ENCODE data around the gene C19orf81.
A peak's percentile ranks its signal among the peaks of the same experiment; 100 is the strongest.

The C19orf81 gene

DNA sequence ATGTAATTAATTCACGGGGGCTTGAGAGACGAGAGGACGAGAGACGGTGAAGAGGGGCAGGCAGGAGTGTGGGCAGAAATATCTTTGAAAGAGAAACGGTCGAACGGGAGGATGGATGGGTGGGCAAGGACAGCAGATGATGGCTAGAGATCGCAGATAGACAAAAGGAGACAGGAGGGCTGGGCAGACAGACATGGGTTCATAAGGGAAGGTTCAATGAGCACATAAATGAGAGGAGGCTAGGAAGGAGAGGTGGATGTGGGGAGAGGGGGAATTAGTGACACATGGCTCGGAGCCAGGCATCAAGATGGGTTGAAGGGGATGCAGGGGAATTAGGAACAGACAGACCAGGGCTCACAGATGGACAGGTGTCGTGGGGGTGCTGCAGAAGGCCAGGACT is 10.6 kb upstream of the C19orf81 start:
- Histone ChIP-seq H3K36me3 (ENCODE audit: control insufficient read depth in 2 of 2, insufficient read depth in 1 of 2, low read length in 2 of 2) (no peaks in the 10 kb centered on the region), H3K27ac (ENCODE audit: extremely low read depth, low read depth, low read length) (no peak overlapping the region), H3K9me3 (ENCODE audit: control insufficient read depth, insufficient read depth, low read depth, low read length) (no peaks in the 10 kb centered on the region), H3K4me3 (ENCODE audit: low read depth, low read length) (peak overlapping the region; percentile 65), H3K4me1 (ENCODE audit: control insufficient read depth, insufficient read depth, low read length) (no peaks in the 10 kb centered on the region)
- ChIA-PET POLR2A (interaction anchor here (0.6 kb wide), 2 partner anchors 86 to 154 kb away, joined by 4 to 11 read pairs; no protein-coding TSS in a partner anchor), CTCF (interaction anchor here (0.6 kb wide), 1 partner anchor 32 kb away, joined by 3 read pairs; no protein-coding TSS in a partner anchor)
- TF ChIP-seq ZNF585B (tag by site-specific recombination; IDR thresholded peaks at IDR 0.05) (no peak), SP3 (tag by site-specific recombination; IDR thresholded peaks at IDR 0.05) (no peak), ZNF350 (tag by site-specific recombination; IDR thresholded peaks at IDR 0.05) (no peak), ZBTB17 (tag by site-specific recombination; IDR thresholded peaks at IDR 0.05) (peak; percentile 86), SP2 (tag by site-specific recombination; IDR thresholded peaks at IDR 0.05) (no peak), ZNF510 (tag by site-specific recombination; IDR thresholded peaks at IDR 0.05; ENCODE audit: insufficient replicate concordance) (no peak), ZSCAN18 (tag by site-specific recombination; IDR thresholded peaks at IDR 0.05) (no peak), ZNF239 (tag by site-specific recombination; IDR thresholded peaks at IDR 0.05) (no peak), ZNF777 (tag by site-specific recombination; IDR thresholded peaks at IDR 0.05; ENCODE audit: borderline replicate concordance) (0 out of 2 replicates have a peak, but pooled peaks have one; percentile 21), ZNF398 (tag by site-specific recombination; IDR thresholded peaks at IDR 0.05) (0 out of 2 replicates have a peak, but pooled peaks have one; percentile 11), ZNF521 (tag by site-specific recombination; IDR thresholded peaks at IDR 0.05) (no peak), ZSCAN16 (tag by site-specific recombination; IDR thresholded peaks at IDR 0.05) (no peak), ZNF416 (tag by site-specific recombination; IDR thresholded peaks at IDR 0.05) (no peak), ZNF146 (tag by site-specific recombination; IDR thresholded peaks at IDR 0.05) (no peak), ZNF211 (tag by site-specific recombination; IDR thresholded peaks at IDR 0.05; ENCODE audit: low read depth) (no peak), HOXC10 (CRISPR knock-in tag; IDR thresholded peaks at IDR 0.05) (no peak; the same call in 1 of the 2 replicates), ZNF366 (tag by site-specific recombination; conservative IDR thresholded peaks at IDR 0.05) (peak; percentile 89), GFI1B (tag by site-specific recombination; IDR thresholded peaks at IDR 0.05) (no peak), OVOL3 (tag by site-specific recombination; IDR thresholded peaks at IDR 0.05) (no peak)
- TF ChIP-seq, protein P1, sequence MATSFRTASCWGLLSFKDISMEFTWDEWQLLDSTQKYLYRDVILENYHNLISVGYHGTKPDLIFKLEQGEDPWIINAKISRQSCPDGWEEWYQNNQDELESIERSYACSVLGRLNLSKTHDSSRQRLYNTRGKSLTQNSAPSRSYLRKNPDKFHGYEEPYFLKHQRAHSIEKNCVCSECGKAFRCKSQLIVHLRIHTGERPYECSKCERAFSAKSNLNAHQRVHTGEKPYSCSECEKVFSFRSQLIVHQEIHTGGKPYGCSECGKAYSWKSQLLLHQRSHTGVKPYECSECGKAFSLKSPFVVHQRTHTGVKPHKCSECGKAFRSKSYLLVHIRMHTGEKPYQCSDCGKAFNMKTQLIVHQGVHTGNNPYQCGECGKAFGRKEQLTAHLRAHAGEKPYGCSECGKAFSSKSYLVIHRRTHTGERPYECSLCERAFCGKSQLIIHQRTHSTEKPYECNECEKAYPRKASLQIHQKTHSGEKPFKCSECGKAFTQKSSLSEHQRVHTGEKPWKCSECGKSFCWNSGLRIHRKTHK (tag by site-specific recombination; IDR thresholded peaks at IDR 0.05): no peak
